Putamen (tissue), 1 donor: ENCODE results near the gene EARS2.
"Not testable (repeated sequence)": the region's sequence is repeated elsewhere in the genome, so short reads cannot be mapped to it uniquely, and the experiment has no call there.

Experiments
- DNase-seq: peaks from one replicate; pipeline ENCODE4 v3.0.0-alpha.2; 2016; ENCODE audit warnings: low spot score

EARS2 gene

DNA sequence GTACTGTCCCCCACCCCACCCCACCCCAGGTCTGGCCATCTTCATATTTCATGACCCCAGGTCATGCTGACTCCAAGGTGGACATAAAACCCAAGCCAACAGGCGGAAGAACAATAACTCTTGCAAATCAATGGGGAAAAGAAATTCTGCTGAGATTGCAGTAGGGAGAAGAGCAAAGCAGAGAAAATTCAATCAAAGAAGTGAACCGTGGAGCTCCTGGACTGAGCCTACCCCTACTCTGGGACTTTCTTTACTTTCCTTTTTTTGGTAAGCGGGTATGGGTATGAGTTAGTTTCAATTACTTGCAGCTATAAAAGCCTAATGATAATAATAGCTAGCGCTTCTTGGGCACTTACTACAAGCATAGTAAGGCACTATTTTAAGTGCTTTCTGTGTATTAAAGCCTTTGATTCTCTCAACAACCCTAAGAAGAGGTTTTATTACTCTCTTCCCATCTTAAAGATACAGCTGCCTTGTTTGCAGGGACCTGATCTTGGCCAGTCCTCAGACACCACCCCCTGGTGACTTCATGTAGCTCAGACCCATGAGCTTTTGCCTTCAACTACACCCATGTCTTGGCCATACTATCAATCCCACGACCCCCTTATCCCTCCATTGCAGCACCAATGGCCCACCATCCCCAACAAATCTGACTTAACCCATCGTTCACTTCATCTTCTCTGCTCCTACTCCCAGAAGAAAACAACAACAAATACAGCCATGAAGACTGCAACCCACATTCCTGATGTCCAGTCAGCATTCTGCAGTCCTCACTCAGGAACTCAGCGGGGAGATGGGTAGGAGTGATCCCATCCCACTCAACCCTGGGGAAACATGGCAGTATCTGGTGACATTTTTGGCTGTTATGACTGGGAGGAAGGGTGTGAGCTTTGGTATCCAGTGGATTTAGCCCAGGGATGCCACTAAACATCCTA, 51.2 kb downstream of the EARS2 start:
- no peak for DNase-seq

DNA sequence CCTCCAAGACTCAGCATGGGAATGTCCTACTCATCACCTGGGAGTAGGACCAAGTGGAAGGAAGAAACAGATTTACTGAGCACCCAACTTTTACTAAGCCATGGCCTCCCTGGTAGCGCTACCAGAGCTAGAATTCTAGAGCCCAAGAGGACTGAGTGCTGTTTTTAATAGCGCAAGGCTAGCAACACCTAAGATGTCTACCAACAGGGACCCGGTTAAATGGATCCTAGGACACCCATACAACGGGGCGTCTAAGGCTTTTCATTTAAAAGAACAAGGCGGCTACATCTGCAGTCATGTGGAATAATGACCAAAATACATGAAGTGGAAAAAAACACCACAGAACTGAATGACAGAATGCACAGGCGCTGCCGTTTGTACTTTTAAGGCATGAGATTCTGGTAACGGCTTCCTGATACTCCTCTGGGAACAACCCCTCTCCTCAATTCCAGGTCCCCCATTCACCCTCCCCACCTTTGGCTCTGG, 51.9 kb downstream of the EARS2 start:
- DNase-seq: no peak

DNA sequence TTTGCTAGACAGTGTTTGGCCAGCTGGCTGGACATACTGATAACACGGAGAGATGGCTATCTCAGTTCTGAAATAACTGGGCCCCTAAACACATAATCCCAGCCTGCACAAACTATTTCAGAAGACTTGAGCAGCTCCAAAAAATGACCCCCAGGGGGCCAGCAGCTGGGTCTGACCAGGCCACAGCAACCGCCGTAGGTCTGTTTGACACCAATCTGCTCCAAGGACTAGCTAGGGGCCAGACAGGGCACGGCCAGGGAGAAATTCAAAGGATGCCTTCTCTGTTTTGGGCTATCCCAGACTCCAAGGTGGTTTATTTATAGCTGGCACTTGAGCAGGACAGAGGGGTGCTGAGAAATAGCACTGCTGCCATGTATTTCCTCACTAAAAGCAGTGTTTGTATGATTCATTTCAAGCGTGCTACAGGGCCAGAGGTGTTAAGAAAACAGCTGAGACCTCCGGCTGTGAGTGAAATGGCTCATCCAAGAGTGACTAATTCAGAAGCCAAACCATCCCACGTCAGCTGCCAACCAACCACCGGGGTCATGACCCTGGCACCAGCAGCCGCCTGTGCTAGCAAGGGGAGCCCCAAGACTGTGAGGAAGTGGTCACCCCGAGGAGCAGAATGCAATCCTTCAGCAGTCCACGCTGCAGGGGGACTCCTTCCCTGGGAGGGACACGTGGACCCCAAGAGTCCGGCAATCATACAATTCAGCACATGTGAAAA, 52.5 kb downstream of the EARS2 start:
- no peak for DNase-seq

DNA sequence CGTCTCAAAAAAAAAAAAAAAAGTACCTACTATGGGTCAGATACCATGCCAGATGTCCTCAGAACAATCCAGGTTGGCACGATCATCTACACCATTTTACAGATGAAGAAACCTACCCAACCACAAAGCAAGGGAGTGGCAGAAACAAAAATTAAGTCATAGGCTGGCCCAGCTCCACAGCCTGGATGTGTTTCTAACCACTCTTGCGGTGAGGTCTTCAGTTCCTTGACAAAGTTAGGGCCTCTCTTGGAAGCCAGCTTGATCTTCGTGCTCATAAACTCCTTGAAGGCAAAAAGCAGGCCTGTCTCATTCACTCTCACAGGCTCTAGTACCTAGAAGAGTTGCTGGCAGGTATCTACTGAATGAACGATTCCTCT, 53.1 kb downstream of the EARS2 start:
- DNase-seq: no peak

DNA sequence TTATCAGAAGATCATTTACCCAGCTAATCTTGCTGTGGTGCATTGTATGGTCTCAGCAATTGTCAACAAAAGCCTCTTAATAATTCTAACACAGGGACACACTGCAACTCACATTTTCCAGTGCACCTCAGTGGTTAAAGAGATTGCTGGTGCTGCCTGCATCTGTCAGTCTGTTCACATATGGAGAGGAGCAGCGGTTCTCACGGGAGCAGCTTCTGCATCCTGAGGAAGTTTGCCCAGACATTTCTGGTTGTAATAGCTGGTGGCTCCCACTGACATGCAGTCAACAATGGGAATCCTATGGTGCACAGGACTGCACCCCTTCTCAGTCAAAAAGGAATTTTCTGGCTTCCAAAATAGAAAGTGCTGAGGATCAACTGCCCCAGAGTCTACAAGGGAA, 54.7 kb downstream of the EARS2 start:
- no peak for DNase-seq

DNA sequence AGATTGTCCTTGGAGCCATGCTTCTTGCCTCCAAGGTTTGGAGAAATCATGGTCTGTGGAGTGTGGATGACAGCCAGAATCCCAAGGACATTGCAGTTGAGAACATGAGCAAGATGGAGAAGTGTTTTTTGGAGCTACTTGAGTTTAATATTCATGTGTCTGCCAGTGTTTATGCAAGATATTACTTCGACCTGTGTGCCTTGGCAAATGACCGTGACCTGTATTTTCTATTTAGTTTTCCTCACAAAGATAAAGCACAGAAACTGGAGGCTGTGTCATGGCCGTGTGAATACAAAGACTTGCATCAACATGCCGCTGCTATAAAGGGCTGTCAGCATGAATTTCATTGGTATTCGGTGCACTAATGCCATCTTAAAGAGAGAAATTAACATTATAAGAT, 55.9 kb downstream of the EARS2 start:
- DNase-seq: no peak

DNA sequence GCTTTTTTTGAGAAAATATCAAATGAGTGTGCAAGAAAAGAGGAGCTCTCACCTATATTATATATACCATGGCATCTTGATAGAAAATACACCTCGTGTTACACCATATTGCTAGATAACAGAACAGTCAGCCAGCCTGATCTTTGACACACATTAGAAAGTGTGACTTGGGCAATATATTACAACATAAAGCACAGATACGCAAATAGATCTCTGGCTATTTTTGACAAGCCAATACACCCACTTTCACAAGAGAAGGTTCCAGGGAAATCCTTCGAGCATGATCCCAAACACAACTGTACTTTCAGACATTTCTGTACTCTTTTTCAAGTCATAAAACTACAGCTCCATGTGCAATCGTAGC, 56.3 kb downstream of the EARS2 start:
- DNase-seq: no peak

DNA sequence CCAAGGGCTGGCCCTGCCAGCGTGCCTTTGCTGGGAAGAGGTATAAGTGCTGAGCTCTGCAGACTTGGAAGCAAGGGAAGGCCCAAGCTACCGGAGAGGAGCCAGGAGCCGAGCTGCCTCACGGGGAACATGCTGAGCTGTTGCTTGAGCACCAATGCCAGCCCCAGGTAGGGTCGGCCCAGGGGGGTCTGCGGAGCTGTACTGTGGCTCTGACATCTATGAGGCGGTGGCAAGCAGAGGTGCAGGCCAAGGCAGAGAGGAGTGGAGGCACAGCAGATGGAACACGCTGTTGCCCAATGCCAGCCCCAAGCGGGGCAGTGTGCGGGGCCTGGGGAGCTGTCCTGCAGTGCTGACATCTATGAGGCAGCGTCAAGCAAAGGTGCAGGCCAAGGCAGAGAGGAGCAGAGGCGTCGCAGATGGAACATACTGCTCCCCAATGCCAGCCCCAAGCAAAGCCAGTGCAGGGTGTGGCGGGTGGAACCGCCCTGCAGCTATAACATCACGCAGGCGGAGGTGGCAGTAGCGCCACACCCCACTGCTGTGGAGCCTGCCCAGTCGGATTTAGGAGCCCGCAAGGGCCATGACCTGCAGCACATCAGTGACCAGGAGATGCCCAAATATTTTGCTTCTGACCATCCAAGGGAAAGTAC, 56.8 kb downstream of the EARS2 start:
- no peak for DNase-seq

DNA sequence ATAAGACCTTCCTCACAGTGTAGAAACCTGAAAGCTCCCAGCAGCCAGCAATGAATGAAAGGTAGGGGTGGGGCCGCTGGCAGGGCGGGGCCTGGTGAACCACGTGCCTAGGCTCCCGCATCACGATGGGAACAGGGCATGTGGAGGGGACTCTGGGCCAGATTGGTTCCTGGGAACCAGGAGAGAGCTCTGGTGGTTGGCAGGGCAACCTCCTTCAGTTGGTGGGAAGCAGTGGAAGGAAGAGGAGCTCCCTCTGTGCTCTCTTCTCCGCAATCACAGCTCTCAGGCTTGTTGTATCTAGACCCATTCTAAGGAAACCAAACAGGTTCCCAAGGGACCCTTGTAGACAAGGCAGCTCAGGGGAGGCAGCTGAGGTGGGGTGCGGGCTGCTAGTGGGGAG, 57.3 kb downstream of the EARS2 start:
- DNase-seq: no peak

DNA sequence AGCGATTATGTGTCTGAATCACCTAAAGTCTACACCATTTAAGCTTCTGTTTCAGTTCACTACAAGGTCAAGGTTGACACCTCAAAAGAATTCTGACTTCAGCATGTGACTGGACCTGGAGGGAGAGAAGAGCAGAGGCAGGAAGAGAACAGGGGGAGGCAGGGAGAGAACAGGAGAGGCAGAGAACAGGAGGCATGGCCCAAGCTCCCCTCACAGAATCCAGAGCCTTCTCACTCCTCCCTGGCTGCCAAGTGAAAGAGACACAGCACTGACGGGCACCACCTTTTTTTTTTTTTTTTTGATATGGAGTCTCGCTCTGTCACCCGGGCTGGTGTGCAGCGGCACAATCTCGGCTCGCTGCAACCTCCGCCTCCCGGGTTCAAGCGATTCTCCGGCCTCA, 58.3 kb downstream of the EARS2 start:
- DNase-seq: no peak

DNA sequence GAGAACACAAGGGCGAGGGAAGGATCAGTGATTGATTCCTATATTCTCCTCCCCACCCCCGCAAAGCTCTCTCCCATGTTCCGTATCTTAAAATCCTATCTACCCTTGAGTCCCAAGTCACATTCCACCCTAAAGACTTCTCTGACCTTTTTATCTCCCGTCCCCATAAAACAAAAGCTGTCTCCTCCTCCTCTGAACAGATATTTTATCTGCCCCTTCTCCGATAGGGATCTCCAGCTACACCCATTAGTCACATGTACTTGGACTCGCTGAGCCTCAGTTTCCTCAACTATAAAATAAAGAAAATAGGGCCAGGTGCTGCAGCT, 59.6 kb downstream of the EARS2 start:
- no peak for DNase-seq

DNA sequence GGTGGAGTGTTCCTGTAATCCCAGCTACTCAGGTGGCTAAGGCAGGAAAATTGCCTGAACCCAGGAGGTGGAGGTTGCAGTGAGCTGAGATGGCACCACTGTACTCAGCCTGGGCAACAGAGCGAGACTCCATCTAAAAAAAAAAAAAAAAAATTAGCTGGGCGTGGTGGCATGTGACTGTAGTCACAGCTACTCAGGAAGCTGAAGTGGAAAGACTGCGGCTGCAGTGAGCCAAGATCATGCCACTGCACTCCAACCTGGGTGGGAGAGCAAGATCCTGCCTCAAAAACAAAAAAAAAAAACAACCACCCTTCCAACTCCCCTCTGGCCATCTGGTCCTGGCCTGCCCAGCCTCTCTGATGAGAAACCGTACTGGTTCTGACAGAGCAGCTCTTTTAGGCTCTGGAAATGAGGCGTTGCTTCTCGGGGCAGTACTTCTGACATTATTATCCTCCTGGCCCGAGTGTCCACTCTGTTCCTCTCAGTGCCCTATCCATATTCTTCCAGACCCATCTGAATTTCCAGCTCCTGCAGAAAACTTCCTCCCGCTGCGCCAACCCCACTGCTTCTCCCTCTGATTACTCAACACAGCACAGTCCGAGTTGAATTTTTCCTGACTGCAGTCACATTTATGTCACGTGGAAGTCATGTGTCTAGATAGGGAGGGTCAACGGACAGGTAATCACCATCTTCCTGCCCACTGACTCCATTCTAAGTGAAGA, 60.2 kb downstream of the EARS2 start:
- DNase-seq: no peak

DNA sequence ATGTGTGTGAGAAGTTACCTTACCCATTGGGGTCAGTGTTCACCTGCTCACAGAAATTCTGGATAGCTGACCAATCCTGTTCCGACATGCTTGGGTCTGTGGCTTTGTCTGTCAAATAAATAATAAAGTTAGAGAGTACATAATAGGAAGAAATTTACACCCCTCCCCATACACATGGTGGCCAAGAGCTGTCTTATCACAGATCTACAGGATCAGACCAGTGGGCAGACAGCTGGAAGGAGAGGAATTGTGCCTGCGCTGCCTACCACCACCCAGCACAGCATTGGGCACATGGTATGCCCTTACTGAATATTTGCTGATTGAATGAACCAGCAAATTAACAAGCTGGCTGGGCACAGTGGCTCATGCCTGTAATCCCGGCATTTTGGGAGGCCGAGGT, 61.5 kb downstream of the EARS2 start:
- DNase-seq: no peak

DNA sequence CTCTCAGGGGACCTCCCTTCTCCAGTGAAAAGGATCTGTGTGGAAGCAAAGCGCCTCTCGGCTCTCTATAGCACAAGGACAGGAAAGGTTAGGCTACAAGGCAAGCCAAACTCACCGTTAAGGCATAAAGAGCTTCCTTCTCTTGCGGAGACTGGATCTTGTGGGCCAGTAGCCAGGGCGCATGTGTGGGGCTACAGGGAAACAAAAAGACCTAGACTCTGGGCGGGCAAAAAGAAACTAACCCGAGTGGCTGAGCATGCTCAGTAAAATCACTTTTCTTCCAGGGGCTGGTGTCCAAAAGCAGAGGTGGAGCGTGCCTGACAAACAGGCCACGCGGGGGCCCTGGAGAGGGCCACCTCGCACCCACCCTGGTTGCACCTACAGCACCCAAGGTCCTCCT, 63.0 kb downstream of the EARS2 start:
- no peak for DNase-seq

DNA sequence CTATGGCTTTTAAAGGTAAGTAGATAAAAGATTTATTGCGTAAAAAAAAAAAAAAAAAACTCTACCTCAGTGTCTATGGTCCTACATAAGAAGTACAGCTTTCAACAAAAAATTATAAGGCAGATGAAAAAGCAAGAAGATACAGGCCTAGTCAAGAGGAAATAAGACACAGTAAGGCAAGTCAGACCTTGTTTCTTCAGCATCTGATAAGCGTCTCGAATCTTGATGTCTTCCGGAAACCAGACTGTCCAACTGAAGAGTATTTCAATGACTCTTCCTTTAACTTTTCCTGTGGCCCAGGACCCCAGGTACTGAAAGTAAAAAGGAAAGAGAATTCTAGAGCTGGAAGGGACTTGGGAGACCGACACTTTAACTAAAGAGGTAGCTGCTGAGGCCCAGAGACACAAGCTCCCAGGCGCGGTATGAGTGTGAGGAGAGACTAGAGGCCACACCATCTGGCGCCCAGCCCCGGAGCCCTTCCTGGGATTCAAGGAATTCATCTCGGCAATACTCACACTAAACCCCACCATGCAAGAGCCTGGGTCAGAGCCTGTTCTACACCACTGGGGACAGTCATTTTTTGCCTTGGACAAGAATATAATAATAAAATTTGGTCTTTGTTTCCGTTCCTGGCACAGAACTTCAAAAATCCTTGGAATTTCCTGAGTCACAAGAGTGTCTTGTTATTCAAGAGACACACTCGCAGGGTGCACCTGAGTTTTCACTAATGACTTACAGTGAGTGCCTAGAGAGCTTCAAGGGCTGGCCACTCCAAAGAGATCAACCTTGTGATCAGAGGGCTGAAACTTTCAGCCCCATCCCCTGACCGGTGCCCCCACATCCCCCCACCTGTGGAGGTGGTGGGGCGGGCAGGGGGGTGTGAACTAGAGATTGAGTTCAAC, 65.4 kb downstream of the EARS2 start:
- no peak for DNase-seq

DNA sequence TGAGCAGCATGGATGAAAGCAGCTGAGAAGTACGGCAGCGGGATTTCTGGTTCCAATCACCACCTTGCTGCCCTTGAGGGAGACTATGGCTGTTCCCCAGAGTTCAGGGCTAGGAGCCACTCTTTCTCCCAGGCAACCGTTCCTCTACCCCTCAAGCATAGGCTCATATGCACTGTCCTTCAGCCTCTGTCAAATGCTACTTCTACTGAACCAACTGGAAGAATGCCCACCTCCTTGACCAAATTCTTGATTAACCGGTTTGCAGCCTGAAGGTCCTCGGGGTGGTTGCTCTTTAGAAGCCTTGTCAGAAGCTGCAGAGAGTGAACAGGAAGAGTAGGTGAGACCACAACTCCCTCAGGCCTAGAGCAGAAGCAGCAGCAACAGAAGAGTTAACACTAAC, 70.7 kb downstream of the EARS2 start:
- no peak for DNase-seq

DNA sequence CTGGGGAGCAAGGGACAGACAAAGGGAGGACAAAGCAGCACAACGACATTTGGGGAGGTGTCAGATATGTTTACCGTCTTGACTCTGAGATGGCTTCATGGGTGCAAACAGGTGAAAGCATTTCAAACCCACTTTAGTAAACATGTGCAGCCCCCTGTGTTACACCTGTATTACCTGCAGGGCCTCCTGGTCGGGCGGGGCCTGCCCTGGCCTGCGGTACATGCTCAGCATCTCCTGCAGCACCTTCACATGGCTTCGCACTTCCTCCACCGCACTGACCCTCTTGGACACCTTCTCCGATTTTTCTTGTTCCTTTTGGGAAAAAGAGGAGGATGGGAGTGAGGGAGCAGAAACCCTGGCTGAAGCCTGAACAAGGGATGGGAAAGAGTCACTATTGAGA, 71.3 kb downstream of the EARS2 start:
- no peak for DNase-seq

DNA sequence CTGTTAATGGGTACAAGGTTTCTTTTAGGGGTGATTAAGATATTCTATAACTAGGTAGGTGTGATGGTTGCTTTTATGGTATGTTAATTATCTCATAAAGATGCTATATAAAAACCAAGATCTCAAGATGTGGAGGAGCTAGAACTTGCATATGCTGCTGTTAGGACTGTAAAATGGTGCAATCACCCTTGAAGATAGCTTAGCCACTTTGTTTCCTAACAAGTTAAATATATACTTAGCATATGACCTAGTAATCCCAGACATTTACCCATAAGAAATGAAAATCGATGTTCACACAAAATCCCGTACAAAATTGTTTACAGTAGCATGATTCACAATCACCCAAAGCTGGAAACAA, 71.9 kb downstream of the EARS2 start:
- no peak for DNase-seq

DNA sequence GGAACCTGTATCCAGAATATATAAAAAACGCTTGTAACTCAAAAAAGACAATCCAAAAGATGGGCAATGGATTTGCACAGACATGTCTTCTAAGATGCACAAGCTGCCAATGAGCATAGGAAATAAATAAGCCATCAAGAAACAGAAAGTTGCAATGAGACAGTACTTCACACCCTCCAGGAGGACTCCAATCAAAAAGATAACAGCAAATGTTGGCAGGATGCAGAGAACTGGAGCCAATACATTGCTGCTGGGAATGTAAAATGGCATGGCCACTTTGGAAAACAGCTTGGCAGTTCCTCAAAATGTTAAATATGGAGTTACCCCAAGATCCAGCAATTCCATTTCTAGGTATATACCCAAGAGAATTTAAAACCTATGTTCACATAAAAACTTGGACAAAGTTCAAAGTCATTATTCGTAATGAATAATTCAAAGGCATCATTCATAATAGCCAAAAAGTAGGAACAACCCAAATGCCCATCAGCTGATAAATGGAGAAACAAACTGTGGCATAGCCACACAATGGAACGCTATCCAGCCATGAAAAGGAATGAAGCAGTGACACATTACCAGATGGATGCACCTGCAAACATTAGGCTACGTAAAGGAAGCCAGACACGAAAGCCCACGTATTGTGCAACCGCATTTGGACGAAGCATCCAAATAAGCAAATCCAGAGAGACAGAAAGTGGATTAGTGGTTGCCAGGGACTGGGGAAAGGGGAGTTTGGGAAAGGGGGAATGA, 72.5 kb downstream of the EARS2 start:
- DNase-seq: no peak

DNA sequence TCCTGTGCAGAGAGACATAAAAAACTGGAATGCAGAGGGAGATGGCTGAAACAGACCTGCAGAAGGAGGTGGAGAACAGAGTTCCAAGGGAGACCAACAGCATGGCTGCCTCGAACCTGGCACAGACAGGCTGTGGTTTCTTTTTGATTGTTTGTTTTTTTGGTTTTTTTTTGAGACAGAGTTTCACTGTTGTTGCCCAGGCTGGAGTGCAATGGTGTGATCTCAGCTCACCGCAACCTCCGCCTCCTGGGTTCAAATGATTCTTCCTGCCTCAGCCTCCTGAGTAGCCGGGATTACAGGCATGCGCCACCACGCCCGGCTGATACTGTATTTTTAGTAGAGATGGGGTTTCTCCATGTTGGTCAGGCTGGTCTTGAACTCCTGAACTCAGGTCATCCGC, 73.7 kb downstream of the EARS2 start:
- DNase-seq: not testable (repeated sequence)

DNA sequence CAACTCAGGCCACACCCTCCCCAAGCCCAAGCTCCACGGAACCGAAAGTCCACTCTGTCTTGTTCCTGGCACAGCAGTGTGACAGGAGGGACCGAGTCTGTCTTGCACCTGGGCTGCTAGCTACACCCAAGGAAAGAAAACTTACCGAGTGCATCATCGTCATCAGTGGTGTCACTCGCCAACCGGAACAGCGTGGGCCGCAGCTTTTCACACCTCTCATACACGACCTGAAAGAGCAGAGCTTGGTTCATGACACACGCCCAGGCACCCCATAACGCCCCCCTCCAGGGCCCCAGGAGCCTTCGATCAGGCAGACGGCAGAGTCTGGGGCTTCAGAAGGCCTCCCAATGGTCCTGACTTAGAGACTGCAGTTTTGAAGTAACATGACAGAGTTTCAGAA, 74.4 kb downstream of the EARS2 start:
- DNase-seq: no peak
